OCI-LY7 (cell line): ENCODE data around the gene SLC9C1.

ENCODE experiments used
- EZH2phosphoT487 ChIP-seq: fragments of 200-600 bp; sonication (generic); IDR thresholded peaks from 2 replicates; pipeline ENCODE4 v1.6.1; 2018; ENCODE audit warnings: low read depth, borderline replicate concordance, mild to moderate bottlenecking, mixed run types, antibody characterized with exemption, low read length, moderate library complexity, mixed read lengths
- TF ChIP-seq, protein P1 (sequence below): fragments of 200-600 bp; sonication (generic); conservative IDR thresholded peaks from 2 replicates; pipeline ENCODE4 v1.5.1; 2014; ENCODE audit warnings: mild to moderate bottlenecking, antibody characterized with exemption, low read length, moderate library complexity, mixed read lengths

DNA sequence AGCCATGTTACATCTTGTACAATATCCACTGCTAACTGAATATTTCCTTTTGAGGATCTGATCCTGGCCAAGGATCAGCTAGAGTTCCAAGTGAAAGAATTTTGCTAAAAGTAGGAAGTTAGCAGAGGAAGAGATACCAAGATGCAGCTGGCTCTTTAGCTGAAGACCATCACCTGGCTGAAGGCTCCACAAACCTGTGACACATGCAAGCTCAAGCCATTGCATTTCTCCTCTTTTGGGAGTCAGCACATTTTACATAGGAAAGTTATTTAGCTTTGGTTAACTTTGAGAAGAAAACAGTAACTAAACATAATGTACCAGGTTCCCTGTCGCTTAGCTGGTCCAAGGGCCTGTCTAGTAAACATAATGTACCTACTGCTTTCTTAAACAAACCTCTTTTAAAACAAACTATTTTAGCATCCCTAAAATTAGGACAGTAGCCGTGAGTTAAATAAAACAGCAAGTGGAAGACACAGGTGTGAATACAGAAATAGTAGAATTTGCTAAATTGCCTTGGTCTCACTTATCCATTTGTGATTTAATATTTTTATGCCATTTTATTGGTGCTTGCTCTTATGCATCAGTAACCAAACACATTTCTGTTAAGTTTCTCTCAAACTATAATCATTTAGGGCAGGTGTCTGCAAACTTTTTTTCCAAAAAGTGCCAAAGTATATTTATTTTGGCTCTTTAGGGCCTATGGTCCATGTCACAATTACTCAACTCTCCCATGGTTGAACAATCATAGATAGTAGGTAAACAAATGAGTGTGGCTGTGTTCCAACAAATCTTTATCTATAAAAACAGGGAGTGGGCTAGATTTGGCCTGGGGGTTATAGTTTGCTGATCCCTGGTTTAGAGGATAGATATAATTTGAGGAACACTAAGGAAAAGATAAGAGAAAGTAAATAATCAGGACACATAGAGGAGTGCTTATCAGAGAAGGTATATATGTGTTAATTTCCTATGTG, 172.2 kb downstream of the SLC9C1 start:
- TF ChIP-seq, protein P1, sequence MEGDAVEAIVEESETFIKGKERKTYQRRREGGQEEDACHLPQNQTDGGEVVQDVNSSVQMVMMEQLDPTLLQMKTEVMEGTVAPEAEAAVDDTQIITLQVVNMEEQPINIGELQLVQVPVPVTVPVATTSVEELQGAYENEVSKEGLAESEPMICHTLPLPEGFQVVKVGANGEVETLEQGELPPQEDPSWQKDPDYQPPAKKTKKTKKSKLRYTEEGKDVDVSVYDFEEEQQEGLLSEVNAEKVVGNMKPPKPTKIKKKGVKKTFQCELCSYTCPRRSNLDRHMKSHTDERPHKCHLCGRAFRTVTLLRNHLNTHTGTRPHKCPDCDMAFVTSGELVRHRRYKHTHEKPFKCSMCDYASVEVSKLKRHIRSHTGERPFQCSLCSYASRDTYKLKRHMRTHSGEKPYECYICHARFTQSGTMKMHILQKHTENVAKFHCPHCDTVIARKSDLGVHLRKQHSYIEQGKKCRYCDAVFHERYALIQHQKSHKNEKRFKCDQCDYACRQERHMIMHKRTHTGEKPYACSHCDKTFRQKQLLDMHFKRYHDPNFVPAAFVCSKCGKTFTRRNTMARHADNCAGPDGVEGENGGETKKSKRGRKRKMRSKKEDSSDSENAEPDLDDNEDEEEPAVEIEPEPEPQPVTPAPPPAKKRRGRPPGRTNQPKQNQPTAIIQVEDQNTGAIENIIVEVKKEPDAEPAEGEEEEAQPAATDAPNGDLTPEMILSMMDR: no peak
- no peak for TF ChIP-seq EZH2phosphoT487
